GM12864 (cell line): ENCODE results near the gene SMIM38.

Experiments used
- DNase-seq: peaks from one replicate; pipeline ENCODE4 v3.0.0-alpha.2; 2011; ENCODE audit warnings: low read depth
- H3K4me3 ChIP-seq: 2 replicates; pipeline ENCODE4 v1.5.1; 2011; ENCODE audit warnings: mild to moderate bottlenecking, low read depth, low read length, control low read depth
- CTCF ChIP-seq: IDR thresholded peaks from 2 replicates; pipeline ENCODE4 v1.5.1; 2011; ENCODE audit warnings: low read depth, mild to moderate bottlenecking, moderate library complexity, low read length, control low read depth, inconsistent platforms; ENCODE audit errors: missing control alignments

SMIM38 gene

GRCh38 chr11:69150175-69150574 is 5.6 kb upstream of the SMIM38 start:
- H3K4me3 ChIP-seq: no peak overlapping the region
- no peak for TF ChIP-seq CTCF

GRCh38 chr11:69151836-69152235 is 3.9 kb upstream of the SMIM38 start:
- TF ChIP-seq CTCF: no peak
- H3K4me3 ChIP-seq: no peak overlapping the region

More at GRCh38 chr11:69150175-69150574, 5.6 kb upstream of the SMIM38 start:
- no peak for DNase-seq

GRCh38 chr11:69152733-69153421 is 2.9 kb upstream of the SMIM38 start:
- TF ChIP-seq CTCF: no peak
- no peak for DNase-seq
- no peak overlapping the region for H3K4me3 ChIP-seq

More at GRCh38 chr11:69151836-69152235, 3.9 kb upstream of the SMIM38 start:
- no peak for DNase-seq

GRCh38 chr11:69153661-69154060 is 2.1 kb upstream of the SMIM38 start:
- TF ChIP-seq CTCF: no peak
- no peak for DNase-seq
- H3K4me3 ChIP-seq: no peak overlapping the region

GRCh38 chr11:69154211-69154913 is 1.4 kb upstream of the SMIM38 start:
- no peak for TF ChIP-seq CTCF
- no peak for DNase-seq

GRCh38 chr11:69154938-69155301 is 815 bp upstream of the SMIM38 start:
- DNase-seq: no peak
- TF ChIP-seq CTCF: no peak
- no peak overlapping the region for H3K4me3 ChIP-seq

More at GRCh38 chr11:69154211-69154913, 1.4 kb upstream of the SMIM38 start:
- no peak overlapping the region for H3K4me3 ChIP-seq
